22Rv1 (cell line): ENCODE results near the gene RARRES2.

Experiments
- CTCF ChIP-seq: fragments of 450-650 bp; IDR thresholded peaks from 2 replicates; pipeline ENCODE4 v1.5.1; 2017; ENCODE audit warnings: mild to moderate bottlenecking
- ZFX ChIP-seq: fragments of 450-650 bp; IDR thresholded peaks from 2 replicates; pipeline ENCODE4 v1.6.1; 2017; ENCODE audit warnings: antibody characterized with exemption, borderline replicate concordance

GRCh38 chr7:150337659-150338081 is 3.8 kb downstream of the RARRES2 start:
- TF ChIP-seq CTCF (no peak), ZFX (no peak)
